NCI-H510A (cell line): Measurements from ENCODE around the gene LMNTD1.

Source experiments
- DNase-seq: peaks from one replicate; lab custom pipeline; 2025; lab: John Stamatoyannopoulos, UW

Gene LMNTD1

DNA sequence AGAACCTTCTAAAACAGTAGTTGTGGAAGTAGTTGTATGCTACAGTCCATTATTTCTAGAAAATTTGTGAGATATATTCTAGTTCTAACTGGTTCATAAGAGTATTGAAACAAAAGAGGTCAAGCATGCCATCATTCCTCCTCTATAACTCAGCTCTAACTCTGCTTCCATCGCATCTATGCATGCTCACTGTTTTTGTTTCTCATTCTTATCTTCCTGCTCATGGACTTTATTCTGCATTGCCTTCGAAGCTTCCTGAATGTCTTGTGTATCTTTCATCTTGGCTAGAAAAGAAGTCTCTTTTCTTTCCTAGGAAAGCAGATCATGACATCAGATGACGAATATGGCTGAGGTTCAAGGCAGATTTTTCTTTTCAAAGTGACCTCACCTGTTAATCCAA is 402 bp downstream of the LMNTD1 start:
- DNase-seq, result no peak

DNA sequence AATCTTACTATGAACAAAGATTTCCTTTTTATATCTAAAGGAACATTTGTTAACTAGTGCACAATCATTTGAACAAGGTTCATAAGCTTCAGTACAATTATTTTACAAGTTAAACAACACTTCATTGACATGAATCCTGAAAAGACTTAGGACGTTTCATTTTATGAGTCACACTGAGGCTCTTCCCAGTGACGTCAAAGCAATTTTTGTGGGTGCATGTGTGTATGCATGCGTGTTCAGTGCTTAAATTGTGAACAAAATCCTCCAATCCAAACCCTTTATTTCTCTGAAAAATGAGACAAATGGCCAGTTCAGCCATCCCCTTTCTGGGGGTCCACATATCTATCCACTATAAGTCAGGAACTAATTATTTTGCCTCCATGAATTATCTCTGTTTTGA is 2.9 kb downstream of the LMNTD1 start:
- no peak for DNase-seq

DNA sequence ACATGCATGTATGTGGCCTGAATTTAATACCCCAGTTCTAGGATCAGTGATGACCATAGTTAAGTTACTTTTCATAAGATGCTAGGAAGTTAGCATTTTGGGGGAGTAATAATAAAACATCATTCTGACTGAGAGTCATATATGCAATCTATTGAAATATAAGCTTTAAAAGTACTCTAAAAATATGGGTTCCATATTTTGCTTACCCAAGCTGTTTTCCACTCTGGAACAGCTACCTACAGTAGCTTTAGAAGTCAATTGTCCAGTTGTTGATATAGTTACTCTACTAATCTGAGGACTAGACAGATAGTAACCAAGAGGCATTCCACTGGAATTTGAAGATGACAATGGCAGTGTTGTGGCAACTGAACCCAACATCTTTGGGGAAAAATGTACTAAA is 4.0 kb downstream of the LMNTD1 start:
- DNase-seq, result no peak

DNA sequence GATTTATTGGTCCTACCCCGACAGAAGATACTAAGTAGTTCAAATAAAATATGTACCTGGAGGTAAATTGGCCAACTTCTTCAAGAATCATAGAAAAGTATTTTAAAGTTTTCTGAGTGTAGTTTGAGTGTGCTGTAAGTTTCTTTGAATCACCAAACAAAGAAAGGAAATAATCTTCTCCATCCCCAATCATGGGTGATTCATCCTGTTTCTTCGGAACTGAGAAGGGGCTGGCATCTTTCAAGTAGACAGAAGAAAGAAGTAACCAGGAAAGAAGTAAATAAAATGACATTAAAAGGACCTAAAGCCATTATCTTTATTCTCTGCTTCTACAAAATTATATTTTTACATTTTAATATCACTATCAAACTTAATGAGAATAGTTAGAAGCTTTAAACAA is 6.8 kb downstream of the LMNTD1 start:
- DNase-seq, result no peak

DNA sequence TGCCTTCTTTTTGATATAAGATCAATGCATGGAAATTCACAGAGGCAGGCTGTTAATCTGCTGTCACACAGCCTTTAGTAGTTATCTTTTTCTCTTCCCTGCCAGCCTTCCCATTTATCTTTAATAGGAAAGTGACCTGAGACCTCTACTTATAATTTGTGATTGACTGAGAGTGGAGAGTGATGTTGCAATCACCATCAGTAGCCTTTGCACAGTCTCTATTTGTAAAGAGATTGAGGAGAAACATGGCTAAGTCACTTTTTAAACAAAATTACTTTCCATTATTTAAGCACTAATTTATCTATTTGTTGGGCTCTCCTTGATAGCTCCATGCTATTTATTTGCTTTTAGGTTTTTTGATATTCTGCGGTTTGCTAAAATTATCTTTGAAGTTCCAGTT is 19.9 kb downstream of the LMNTD1 start:
- DNase-seq, result no peak

DNA sequence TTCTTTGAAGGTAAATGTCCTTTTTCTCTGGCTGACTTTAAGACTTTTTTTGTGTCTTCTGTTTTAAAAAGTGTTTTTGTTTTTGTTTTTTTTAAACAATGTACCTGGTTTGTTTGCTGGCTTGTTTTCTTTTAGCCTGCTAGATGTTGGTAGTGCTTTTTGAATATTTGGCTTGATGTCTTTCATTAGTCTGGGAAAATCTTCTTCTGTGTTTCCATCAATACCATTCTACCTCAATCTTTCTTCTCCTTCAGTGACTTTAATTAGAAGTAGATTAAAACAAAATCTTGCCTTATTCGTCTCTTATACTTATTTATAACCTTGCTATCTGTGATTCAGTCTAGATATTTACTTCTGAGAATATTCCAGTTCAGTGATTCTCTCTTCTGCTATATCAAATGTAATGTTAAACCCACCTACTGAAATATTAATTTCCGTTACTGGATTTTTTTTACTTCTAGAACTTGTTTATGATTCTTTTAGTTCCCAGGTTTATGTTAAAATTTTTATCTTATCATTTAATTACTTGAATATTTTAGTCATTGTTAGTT is 21.5 kb downstream of the LMNTD1 start:
- DNase-seq, result no peak

DNA sequence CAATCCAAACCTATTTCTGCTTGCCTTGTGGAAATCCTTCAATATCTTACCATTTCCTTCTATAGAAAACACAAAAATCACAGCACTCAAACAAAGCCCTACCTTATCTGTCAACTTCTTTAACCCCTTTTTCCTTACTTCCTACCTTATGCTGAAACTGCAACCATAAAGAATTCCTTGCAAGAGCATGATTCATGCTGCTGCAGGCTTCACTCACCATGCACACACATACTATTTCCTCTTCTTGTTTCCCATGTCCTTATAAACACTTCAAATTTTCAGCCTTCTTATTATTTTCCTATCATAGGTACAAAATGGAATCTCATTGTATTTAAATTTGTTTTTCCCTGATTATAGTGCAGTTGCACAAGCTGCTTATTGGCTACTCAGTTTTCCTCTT is 23.3 kb downstream of the LMNTD1 start:
- no peak for DNase-seq

DNA sequence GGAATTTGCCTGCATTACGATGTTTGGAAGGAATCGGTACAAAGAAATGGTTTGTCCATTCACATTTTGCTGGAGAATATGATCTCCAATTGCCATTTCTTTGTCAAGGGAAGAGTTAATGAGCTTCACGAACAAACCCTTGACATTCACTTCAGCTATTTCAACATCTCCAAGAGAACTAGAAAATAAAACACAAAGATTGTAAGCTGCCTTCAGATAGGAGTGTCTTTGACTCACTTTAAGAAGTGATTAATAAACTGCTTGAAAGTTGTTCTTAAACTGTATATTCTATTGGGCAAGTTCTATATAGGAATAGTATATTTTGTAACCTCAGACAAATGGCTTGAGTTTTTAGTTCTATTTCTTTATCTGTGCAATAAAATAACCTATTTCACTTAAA is 26.3 kb downstream of the LMNTD1 start:
- DNase-seq, result no peak

DNA sequence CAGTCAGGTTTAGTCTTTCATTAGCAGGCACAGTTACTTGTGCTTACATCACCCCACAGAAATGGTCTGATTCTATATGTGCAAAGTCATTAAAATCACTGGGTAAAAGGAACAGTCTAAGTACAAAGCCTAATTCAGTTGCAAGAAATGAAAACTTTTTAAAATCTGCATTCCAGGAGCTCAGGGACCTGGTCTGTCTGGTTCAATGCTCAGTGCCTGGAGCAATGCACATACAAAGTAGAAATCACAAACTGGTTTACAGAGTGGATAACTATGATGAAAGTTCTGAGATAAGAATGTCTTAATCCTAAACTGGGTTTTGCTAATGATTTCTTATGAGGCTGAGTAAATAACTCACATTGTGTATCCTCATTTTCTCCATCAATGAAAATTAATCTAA is 28.7 kb downstream of the LMNTD1 start:
- no peak for DNase-seq

DNA sequence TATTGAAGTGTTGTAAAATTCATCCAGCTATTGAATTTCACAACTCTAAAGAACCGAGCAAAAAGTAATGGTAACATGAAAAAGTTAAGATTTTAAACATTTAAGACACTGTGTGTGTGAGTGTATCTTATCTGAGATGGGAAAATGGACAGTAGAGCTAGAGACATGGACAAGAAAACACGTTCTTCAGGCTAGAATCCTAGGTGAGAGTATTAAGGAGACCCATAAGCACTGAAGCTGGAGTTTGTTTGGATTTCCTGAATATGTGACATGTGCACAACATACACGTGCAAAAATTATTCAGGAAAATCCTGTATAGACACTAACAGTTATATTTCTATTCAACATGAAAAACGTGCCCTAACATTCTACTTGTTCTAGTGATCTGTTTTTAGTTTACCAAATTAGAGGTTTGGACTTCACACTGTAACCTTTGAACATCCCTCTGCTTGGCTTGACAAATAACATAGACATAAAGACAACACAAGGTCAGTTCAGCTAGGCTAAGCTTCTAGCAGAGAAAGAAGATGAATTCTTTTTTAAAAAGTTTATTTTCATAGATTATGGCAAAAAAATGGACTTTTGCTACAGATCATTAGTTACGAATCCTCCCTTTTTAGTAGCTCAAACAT is 31.3 kb downstream of the LMNTD1 start:
- DNase-seq, result no peak

DNA sequence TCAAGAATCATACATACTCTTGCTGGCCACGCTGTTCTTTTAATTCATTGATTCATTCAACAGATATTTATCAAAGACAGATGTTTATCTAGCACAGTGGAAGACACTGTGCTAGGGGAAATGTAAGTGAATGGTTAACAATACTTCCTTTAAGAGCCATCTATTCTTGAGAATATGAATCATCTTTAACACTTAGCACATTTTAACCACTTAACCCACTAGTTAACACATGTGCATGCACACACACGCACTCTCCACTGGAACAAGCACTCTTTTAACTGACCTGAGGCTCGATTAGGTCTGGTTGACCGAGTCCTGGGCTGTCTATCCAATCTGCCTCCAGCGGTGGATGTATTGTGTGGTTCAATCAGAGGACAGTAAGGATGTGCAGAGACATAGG is 34.6 kb downstream of the LMNTD1 start:
- DNase-seq, result no peak

DNA sequence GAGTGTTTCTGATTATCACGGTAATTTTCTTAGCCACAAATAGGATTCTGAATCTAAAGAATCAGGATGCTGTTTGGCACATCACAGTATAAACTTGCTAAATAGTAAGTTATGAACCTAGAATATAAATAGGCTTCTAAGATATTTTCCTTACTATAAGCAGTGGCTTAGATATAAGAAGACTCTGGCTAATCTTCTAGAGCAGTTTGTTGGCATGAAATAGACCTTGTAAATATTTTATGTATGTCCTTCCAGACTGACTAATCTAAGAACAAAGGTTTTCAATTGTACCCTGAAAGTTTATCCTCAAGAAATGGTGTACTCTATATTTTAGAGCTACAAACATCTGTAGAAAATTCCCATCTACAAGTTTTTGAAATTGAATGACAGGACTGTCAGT is 48.3 kb downstream of the LMNTD1 start:
- no peak for DNase-seq

DNA sequence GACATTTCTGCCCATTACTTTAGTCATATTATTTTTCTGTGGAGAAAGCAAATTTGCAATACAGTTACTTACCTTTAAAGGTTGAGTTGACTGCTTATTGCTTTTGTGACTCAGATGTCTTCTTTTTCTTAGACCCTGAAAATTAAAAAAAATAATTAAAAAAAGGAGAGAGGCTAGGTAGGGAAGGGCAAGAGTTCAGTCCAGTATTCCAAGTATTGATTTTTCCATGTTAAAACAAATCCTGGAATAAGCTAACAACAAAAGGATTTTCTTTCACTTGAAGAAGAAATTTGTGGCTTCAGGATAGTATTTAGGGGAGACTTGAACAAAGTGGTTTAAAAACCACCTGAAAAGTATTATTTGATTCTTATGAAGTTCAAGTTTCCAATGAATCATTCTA is 49.4 kb downstream of the LMNTD1 start:
- no peak for DNase-seq

DNA sequence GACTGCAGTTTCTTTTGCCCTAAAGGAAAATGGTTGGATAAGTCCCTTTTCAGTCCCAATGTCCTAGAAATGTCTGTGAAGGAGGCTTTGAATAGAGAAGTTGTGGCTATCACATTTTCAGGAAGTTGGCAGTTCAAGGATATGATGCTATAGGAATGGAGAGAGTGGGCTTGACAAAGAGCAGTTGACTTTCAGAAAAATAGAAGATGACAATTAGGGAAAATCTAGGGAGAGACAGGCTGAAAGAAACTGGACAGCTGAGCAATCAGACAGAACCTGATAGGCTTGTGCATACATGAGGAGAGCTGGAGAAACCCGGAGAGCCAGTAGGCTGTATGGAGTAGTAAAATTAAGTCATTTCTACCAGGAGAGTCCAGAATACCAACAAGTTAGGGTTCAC is 50.5 kb downstream of the LMNTD1 start:
- DNase-seq, result no peak

DNA sequence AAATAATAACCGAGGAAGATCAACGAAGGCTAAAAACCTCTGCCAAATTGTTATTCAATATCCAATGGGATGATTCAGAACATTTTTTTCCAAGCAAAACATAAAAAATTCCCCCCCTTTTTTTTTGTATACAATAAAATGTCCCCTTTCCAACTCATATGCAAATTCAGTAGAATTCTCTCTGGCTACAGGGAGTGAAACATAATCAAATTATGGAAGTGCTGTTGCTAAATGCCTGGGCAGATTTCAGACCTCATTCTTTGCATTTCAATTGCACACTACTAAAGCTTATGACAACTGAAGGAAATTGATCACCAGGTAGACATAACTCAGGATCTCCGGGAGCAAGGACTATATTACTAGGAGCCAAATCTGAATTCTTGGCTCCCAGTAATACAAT is 51.0 kb downstream of the LMNTD1 start:
- DNase-seq, result no peak

DNA sequence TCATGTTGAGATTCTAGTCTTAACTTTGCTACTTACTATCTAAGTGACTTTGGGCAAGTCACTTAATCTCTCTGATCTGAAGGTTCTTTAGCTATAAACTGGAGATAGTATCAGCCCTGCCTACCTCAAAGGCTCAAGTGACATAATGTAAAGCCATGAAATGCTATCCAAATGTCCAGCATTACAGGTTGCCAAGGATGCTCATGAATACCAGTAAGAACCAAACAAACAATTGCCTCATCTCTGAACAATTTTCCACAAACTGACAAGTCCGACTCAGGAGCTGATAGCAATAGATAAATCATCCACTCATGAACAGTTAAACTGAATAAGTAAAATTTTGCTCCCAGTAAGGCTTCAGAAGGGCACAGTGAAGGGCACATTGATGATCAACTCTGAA is 51.5 kb downstream of the LMNTD1 start:
- DNase-seq, result no peak

DNA sequence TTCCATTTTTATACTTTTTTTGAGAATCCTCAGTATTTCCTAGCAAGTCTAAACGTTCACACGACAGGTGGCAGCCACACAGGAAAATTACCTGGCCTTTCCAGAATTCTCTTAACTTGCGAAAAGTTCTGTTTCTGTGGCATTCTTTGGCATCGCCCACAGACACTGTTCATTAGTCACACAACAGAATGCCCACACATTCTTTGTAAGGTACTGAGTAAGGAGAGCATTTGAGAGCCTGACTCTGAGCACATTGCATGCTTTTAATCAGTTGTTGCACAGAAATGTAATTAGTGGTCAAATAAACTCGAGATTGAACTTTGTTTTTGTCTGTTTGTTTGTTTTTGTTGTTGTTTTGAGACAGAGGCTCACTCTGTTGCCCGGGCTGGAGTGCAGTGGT is 52.4 kb downstream of the LMNTD1 start:
- DNase-seq, result no peak

DNA sequence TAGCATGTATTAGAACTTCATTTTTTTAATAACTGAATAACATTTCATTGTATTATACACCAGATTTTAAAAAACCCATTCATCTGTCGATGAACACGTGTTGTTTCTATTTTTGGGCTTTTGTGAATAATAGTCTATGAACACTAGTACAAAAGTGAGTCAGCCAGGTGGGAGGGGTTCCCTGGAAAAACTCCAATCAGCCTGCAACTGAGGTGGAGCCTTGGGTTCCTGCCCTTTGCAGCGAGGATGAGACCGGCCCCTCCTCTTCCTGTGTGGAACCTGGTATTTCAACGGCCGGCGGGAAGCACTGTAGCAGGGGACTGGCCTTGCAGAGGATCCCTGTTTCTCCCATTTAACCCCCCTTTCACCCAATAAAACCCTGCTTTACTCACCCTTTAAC is 56.1 kb downstream of the LMNTD1 start:
- no peak for DNase-seq

DNA sequence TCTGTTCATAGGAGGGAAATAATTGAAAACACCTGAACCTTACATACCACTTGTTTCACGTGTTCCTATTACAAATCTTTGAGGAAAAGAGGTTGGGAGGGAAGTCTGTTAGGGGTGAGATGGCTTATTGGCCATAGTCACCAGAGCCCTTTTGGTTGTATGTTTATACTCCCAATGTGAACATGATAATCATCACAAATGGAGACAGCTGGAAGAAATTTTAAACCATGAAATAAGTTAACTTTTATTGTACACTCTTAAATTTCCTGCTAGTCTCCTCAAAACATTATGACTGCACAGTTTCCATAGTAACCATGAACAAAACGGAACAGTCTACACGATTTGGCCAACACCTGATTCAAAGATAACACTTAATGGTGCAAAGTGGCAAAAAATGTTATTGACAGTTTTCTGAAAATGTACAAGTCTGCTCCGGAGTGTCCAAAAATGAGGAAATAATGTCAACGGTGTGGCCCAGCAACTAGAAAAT is 56.9 kb downstream of the LMNTD1 start:
- no peak for DNase-seq

DNA sequence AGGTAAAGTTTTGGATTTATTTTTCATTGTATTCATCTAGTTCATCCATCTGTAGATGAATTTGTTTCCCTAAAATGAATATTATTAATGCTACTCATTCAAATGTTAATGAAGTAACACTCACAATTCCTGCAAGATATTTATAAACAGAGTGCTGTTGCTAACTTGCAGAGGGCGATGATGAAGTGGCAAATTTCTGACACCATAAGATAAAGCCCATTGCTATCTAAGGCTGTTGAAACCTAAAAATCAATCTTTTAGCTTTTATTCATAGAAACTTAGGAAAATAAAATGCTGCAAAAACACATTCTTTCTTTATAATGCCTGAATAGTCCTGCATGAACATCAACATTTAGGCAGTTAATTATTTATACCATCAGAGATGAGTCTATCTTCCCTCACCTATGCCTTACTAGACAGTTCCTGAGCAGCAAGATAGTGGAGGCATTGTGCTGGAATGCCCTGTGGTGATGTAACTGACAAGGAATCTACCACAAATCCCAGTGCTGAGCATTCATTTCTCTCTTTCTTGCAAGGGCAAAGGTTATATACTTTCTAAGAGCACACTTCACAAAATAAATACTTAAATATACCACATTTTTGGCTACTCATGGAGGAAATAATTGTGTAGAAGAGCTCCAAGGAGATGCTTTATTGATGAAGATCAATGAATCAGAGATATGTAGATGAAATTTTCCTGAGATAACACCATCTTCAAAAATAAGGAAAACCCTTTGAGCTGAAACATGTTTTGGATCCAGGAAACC is 57.6 kb downstream of the LMNTD1 start:
- DNase-seq, result no peak

DNA sequence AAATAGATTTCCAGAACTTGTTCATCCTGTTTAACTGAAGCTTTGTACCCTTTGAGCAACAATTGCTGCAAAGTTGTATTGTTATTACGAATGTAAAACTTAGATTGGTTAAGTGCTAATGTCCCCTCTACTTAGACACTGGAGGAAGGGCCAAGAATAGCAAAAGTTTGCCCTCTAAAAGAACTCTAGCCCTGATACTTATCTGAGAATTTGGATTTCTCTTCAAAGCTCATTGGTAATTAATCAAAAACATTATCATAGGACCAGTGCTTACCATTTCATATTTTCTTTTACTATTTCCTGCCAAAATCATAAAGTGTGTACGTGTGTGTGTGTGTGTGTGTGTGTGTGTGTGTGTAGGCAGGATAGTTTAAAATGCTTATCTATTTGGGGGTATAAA is 58.2 kb downstream of the LMNTD1 start:
- no peak for DNase-seq

DNA sequence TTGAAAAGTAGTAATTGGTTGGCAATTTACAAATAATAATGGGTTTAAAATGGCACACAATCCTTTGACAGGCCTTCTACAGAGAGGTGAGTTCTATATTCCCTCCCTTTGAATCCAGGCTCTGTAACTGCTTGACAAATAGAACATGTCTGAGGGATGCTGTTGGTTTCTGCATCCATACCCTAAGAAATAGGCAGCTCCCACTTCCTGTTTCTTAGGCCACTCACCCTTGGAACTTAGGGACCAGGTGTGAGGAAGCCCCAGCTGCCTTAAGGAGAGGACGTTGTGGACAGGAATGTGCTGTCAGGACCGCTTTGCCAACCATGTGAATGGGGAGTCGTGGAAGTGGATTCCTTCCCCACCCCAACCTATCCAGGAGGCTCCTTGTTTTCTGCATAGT is 59.4 kb downstream of the LMNTD1 start:
- DNase-seq, result no peak
